Measurements from ENCODE around the gene ARFGAP3. TPM values are rescaled to one million over a fixed set of nuclear protein-coding genes. Genes with fewer than 3 reads are reported as not detected.

ARFGAP3 gene
- polyA plus RNA-seq, 1 of the 3 experiments (the other 2 are of a cell fraction), result 12.6 TPM

GRCh38 chr22:42829302-42829701 lies 27.8 kb downstream of the ARFGAP3 start:
- Histone ChIP-seq H3K79me2 (ENCODE audit: insufficient read depth) (no peaks in the 10 kb centered on the region), H2AFZ (ENCODE audit: low read depth) (no peak overlapping the region), H3K36me3 (replicated peaks in 1 of 2; ENCODE audit: control insufficient read depth in 1 of 2, insufficient read depth in 2 of 2, low read length in 1 of 2) (peaks cover 13 to 26% of the 10 kb centered on the region in 2 experiments), H3K27me3 (ENCODE audit: insufficient read depth) (no peaks in the 10 kb centered on the region), H3K9ac (no peak overlapping the region), H3K4me1 (ENCODE audit: control insufficient read depth in 1 of 2, insufficient read depth in 2 of 2, low read depth in 1 of 2, low read length in 1 of 2) (no peaks in the 10 kb centered on the region), H3K9me3 (no peaks in the 10 kb centered on the region), H3K27ac (ENCODE audit: low read depth in 2 of 2, low read length in 1 of 2) (no peak overlapping the region), H3K4me2 (no peak overlapping the region), H3K4me3 (ENCODE audit: low read depth in 2 of 2, low read length in 1 of 2) (no peak overlapping the region), H3F3A (replicated peaks; ENCODE audit: insufficient read depth) (no peaks in the 10 kb centered on the region), H4K20me1 (ENCODE audit: insufficient read depth) (no peaks in the 10 kb centered on the region), H3K9me2 (no peaks in the 10 kb centered on the region)
- TF ChIP-seq ELF1 (IDR thresholded peaks at IDR 0.05) (no peak), RCOR1 (IDR thresholded peaks at IDR 0.05; ENCODE audit: low read length) (no peak), TCF12 (IDR thresholded peaks at IDR 0.05) (no peak), MEF2A (IDR thresholded peaks at IDR 0.05; ENCODE audit: borderline replicate concordance, low read depth) (no peak), MAX (IDR thresholded peaks at IDR 0.05; ENCODE audit: low read depth) (no peak), FOXJ3 (CRISPR knock-in tag; IDR thresholded peaks at IDR 0.05) (no peak), TAF1 (IDR thresholded peaks at IDR 0.05; ENCODE audit: borderline replicate concordance, low read depth, low read length) (no peak), RFX5 (IDR thresholded peaks at IDR 0.05; ENCODE audit: low read length) (no peak)
- ChIA-PET CTCF (no interaction called here), POLR2A (no interaction called here)
- DNase-seq, result no peak
- WGBS (ENCODE audit: low lambda C conversion rate), result 74% methylated on average over 3 of the region's 3 CpGs

GRCh38 chr22:42825796-42826195 lies 31.3 kb downstream of the ARFGAP3 start:
- no peak overlapping the region for H3K9ac ChIP-seq
- no peak overlapping the region for H3K27ac ChIP-seq (ENCODE audit: low read depth in 2 of 2, low read length in 1 of 2)
- H2AFZ ChIP-seq (ENCODE audit: low read depth), result no peak overlapping the region
- H4K20me1 ChIP-seq (ENCODE audit: insufficient read depth), result no peaks in the 10 kb centered on the region
- H3K9me3 ChIP-seq, result no peaks in the 10 kb centered on the region
- DNase-seq, result no peak
- peaks cover 16 to 23% of the 10 kb centered on the region in 2 experiments for H3K36me3 ChIP-seq (replicated peaks in 1 of 2; ENCODE audit: control insufficient read depth in 1 of 2, insufficient read depth in 2 of 2, low read length in 1 of 2)
- H3K4me1 ChIP-seq (ENCODE audit: control insufficient read depth in 1 of 2, insufficient read depth in 2 of 2, low read depth in 1 of 2, low read length in 1 of 2), result no peaks in the 10 kb centered on the region
- no peaks in the 10 kb centered on the region for H3K9me2 ChIP-seq
- H3K4me2 ChIP-seq, result no peak overlapping the region
- WGBS (ENCODE audit: low lambda C conversion rate), result 71% methylated on average over 3 of the region's 3 CpGs
- POLR2A ChIA-PET, result no interaction called here
- H3K4me3 ChIP-seq (ENCODE audit: low read depth in 2 of 2, low read length in 1 of 2), result no peak overlapping the region
- H3K27me3 ChIP-seq (ENCODE audit: insufficient read depth), result no peaks in the 10 kb centered on the region
- TF ChIP-seq JUND (IDR thresholded peaks at IDR 0.05) (no peak), GATA2 (CRISPR knock-in tag; IDR thresholded peaks at IDR 0.05) (no peak), EP300 (IDR thresholded peaks at IDR 0.05; ENCODE audit: borderline replicate concordance in 1 of 2, low read depth in 1 of 2, low read length in 1 of 2) (no peak)
- H3K79me2 ChIP-seq (ENCODE audit: insufficient read depth), result no peaks in the 10 kb centered on the region
- no peaks in the 10 kb centered on the region for H3F3A ChIP-seq (replicated peaks; ENCODE audit: insufficient read depth)
- CTCF ChIA-PET, result no interaction called here

GRCh38 chr22:42821386-42821785 lies 35.7 kb downstream of the ARFGAP3 start:
- no peaks in the 10 kb centered on the region for H4K20me1 ChIP-seq (ENCODE audit: insufficient read depth)
- H3F3A ChIP-seq (replicated peaks; ENCODE audit: insufficient read depth), result no peaks in the 10 kb centered on the region
- no peak overlapping the region for H3K27ac ChIP-seq (ENCODE audit: low read depth in 2 of 2, low read length in 1 of 2)
- CTCF ChIA-PET, result no interaction called here
- DNase-seq, result no peak
- no peak overlapping the region for H3K4me3 ChIP-seq (ENCODE audit: low read depth in 2 of 2, low read length in 1 of 2)
- H2AFZ ChIP-seq (ENCODE audit: low read depth), result no peak overlapping the region
- no peaks in the 10 kb centered on the region for H3K79me2 ChIP-seq (ENCODE audit: insufficient read depth)
- no peaks in the 10 kb centered on the region for H3K27me3 ChIP-seq (ENCODE audit: insufficient read depth)
- POLR2A ChIA-PET, result no interaction called here
- H3K9me2 ChIP-seq, result no peaks in the 10 kb centered on the region
- H3K9me3 ChIP-seq, result no peaks in the 10 kb centered on the region
- no peaks in the 10 kb centered on the region for H3K4me1 ChIP-seq (ENCODE audit: control insufficient read depth in 1 of 2, insufficient read depth in 2 of 2, low read depth in 1 of 2, low read length in 1 of 2)
- 100% methylated on average over 3 of the region's 3 CpGs for WGBS (ENCODE audit: low lambda C conversion rate)
- H3K9ac ChIP-seq, result no peak overlapping the region
- H3K36me3 ChIP-seq (replicated peaks in 1 of 2; ENCODE audit: control insufficient read depth in 1 of 2, insufficient read depth in 2 of 2, low read length in 1 of 2), result peaks cover 11 to 19% of the 10 kb centered on the region in 2 experiments
- H3K4me2 ChIP-seq, result no peak overlapping the region
- TF ChIP-seq TCF12 (IDR thresholded peaks at IDR 0.05) (no peak), CTCF (IDR thresholded peaks at IDR 0.05) (no peak), SMC3 (IDR thresholded peaks at IDR 0.05; ENCODE audit: low read depth, low read length) (no peak), NRF1 (IDR thresholded peaks at IDR 0.05; ENCODE audit: low read depth, low read length) (no peak), EZH2phosphoT487 (IDR thresholded peaks at IDR 0.05; ENCODE audit: borderline replicate concordance, low read depth) (no peak), MEF2A (IDR thresholded peaks at IDR 0.05; ENCODE audit: borderline replicate concordance, low read depth) (no peak), ZBTB33 (IDR thresholded peaks at IDR 0.05; ENCODE audit: borderline replicate concordance, low read depth) (no peak), JUND (IDR thresholded peaks at IDR 0.05) (no peak)

Measured in SK-N-SH (cell line).